ENCODE results near the gene AIDA.

DNA sequence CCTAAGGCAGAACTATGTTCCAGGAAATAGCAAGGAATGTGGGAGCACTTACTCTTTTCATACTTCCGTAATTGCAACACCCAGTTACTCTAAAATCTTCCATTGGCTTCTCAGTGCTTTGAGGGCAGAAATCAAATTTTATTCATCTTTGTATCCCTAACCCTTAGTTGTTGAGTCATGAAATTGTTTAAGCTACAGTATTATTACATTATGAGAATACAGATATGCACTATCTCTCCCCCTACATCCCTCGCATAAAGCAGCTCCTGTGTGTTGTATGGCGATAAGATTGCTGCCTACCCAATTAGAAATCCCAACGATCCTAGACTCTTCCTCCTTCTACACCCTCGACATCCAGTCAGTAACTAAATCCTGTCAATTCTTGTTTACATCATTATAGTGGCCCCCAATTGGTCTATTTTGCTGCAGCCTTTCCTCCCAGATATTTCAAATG is 2.6 kb downstream of the AIDA start:
- TF ChIP-seq EZH2 (IDR thresholded peaks at IDR 0.05; ENCODE audit: borderline replicate concordance, low read length) (no peak), CTCF (IDR thresholded peaks at IDR 0.05; ENCODE audit: low read length) (no peak)

Measured in OCI-LY1 (cell line).